HEK293T (cell line): ENCODE results near the gene FBXO41.

Experiments
- ARNT ChIP-seq: fragments of 450-650 bp; IDR thresholded peaks from 2 replicates; pipeline ENCODE4 v1.6.1; 2017; ENCODE audit warnings: mild to moderate bottlenecking
- BHLHE40 ChIP-seq: fragments of 450-650 bp; IDR thresholded peaks from 2 replicates; pipeline ENCODE4 v1.6.1; 2016; ENCODE audit warnings: mild to moderate bottlenecking, moderate library complexity, borderline replicate concordance
- FOXA1 ChIP-seq: fragments of 450-650 bp; IDR thresholded peaks from 2 replicates; pipeline ENCODE4 v1.6.1; 2016; ENCODE audit warnings: mild to moderate bottlenecking
- FOXM1 ChIP-seq: fragments of 450-650 bp; IDR thresholded peaks from 2 replicates; pipeline ENCODE4 v1.6.1; 2017; ENCODE audit warnings: mild to moderate bottlenecking, borderline replicate concordance
- L3MBTL2 ChIP-seq: fragments of 450-650 bp; conservative IDR thresholded peaks from 2 replicates; pipeline ENCODE4 v1.6.1; 2016; ENCODE audit warnings: mild to moderate bottlenecking
- SP1 ChIP-seq: fragments of 450-650 bp; IDR thresholded peaks from 2 replicates; pipeline ENCODE4 v1.6.1; 2017
- SUZ12 ChIP-seq: fragments of 450-650 bp; IDR thresholded peaks from 2 replicates; pipeline ENCODE4 v1.6.1; 2016; ENCODE audit warnings: mild to moderate bottlenecking

DNA sequence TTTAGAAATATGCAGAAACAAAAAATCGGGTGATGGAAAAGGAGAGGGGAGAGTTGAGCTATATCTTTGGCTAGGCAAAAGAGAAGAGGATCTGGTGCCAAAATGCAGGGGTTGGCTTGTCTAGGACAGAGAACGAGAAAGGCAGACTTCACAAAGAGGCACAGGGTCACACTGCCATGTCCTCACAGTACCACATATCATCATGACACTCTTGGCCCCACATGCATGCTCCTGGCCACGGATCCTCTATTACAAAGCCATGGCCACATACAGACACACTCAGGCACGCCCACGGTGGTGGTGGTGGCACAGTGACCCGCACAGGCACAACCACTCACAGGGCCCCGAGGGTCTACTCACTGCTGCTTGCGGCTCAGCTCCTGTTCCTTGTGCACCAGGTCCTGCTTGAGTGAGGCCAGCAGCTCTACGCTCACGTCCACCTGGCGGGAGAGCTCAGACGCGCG lies 15.9 kb downstream of the FBXO41 start:
- TF ChIP-seq FOXA1 = no peak
- no peak for TF ChIP-seq FOXM1
- TF ChIP-seq SP1 = no peak
- TF ChIP-seq ARNT = no peak
- TF ChIP-seq SUZ12 = no peak
- no peak for TF ChIP-seq BHLHE40
- no peak for TF ChIP-seq L3MBTL2
